Loucy (cell line): Measurements from ENCODE around the gene THADA.

Experiments
- EZH2phosphoT487 ChIP-seq: fragments of 200-600 bp; IDR thresholded peaks from 2 replicates; pipeline ENCODE4 v1.6.1; 2018; ENCODE audit warnings: antibody characterized with exemption, mild to moderate bottlenecking, moderate library complexity, borderline replicate concordance
- TF ChIP-seq, protein P1 (sequence below): fragments of 200-600 bp; sonication (generic); conservative IDR thresholded peaks from 2 replicates; pipeline ENCODE4 v1.5.1; 2014; ENCODE audit warnings: mild to moderate bottlenecking, antibody characterized with exemption, low read length

DNA sequence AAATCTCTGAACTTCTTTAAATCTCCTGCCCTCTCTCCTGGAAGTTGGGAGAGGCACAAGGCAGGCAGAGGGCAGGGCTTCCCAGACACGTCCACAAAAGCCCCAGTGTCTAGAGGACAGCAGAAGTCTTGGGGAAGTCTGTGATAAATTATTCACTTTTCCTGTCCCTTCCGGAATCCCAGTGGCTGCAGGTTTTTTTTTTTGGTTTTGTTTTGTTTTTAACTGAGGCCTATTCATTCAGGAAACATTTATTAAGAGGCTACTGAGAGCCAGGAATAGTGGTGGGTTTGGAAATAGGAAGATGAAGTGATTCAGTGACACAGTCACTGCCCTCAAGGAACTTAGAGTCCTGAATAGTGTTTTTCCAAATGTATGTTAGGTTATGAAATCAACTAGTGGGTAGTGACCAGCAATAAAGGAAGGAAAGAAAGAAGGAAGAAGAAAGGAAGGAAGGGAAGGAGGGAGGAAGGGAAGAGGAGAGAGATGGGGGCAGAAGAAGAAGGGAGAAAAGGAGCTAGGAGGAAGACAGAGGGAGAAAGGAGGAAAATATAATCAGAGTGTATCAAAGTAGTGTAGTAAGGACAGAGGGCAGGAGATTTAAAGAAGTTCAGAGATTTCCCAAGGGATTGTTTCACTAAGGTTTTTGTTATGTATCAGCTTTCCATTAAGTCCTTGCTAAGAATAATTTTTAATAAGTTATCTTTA, 270.6 kb downstream of the THADA start:
- TF ChIP-seq, protein P1, sequence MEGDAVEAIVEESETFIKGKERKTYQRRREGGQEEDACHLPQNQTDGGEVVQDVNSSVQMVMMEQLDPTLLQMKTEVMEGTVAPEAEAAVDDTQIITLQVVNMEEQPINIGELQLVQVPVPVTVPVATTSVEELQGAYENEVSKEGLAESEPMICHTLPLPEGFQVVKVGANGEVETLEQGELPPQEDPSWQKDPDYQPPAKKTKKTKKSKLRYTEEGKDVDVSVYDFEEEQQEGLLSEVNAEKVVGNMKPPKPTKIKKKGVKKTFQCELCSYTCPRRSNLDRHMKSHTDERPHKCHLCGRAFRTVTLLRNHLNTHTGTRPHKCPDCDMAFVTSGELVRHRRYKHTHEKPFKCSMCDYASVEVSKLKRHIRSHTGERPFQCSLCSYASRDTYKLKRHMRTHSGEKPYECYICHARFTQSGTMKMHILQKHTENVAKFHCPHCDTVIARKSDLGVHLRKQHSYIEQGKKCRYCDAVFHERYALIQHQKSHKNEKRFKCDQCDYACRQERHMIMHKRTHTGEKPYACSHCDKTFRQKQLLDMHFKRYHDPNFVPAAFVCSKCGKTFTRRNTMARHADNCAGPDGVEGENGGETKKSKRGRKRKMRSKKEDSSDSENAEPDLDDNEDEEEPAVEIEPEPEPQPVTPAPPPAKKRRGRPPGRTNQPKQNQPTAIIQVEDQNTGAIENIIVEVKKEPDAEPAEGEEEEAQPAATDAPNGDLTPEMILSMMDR, result no peak
- TF ChIP-seq EZH2phosphoT487, result no peak
